HL-60 (cell line): ENCODE results near the gene PBX1.

ENCODE experiments used
- DNase-seq, 2 experiments: peaks; one replicate each; pipeline ENCODE4 v3.0.0-alpha.2; 2010 to 2020; ENCODE audit warnings: low read depth in 1 of 2, low spot score in 1 of 2
- H3K27ac ChIP-seq: fragments of 250-450 bp; sonication (Bioruptor Pico); replicated peaks from 2 replicates; pipeline ENCODE4 v1.5.1; 2020; ENCODE audit warnings: mild to moderate bottlenecking, moderate library complexity
- H3K27me3 ChIP-seq: fragments of 250-450 bp; sonication (Bioruptor Pico); 2 replicates; pipeline ENCODE4 v1.5.1; 2021; ENCODE audit warnings: mild to moderate bottlenecking, moderate library complexity; ENCODE audit not compliant: insufficient read depth, poor library complexity, severe bottlenecking
- H3K4me3 ChIP-seq: replicated peaks from 2 replicates; pipeline ENCODE4 v1.5.1; 2011; ENCODE audit warnings: mild to moderate bottlenecking, control low read depth, low read length; ENCODE audit not compliant: insufficient read depth
- GABPA ChIP-seq: IDR thresholded peaks from 2 replicates; pipeline ENCODE4 v1.6.1; 2012; ENCODE audit warnings: low read depth
- POLR2AphosphoS5 ChIP-seq: IDR thresholded peaks from 2 replicates; pipeline ENCODE4 v1.6.1; 2012; ENCODE audit warnings: low read depth
- SPI1 ChIP-seq: IDR thresholded peaks from 2 replicates; pipeline ENCODE4 v1.6.1; 2012; ENCODE audit warnings: low read depth, mild to moderate bottlenecking, borderline replicate concordance
- TF ChIP-seq, protein P1 (sequence below): IDR thresholded peaks from one replicate; pipeline ENCODE4 v1.5.1; 2011; ENCODE audit warnings: low read length, control low read depth, inconsistent platforms; ENCODE audit not compliant: insufficient read depth
- TF ChIP-seq, protein P2 (sequence below): IDR thresholded peaks from 2 replicates; pipeline ENCODE4 v1.6.1; 2012; ENCODE audit warnings: low read depth; ENCODE audit not compliant: insufficient replicate concordance

PBX1 gene

DNA sequence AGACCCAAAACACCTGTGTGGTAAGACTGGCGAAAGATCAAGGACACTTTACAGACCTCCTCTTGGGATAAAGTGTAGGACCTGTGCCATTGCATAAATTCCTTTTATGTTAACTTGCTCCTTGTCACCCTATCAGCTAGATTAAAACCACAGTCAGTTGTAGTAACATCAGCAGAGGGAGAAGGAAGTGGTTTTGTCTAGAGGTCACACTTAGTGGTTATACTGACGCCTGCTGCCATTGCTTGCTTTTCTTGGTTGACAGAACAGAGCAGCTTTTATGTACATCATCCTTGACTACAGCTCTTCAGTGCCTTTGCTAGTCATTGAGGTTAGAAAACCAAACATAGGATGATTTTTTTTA, 101.4 kb downstream of the PBX1 start:
- peak in 1 of 2 experiments; percentile 58 for DNase-seq
- H3K4me3 ChIP-seq: no peak overlapping the region

DNA sequence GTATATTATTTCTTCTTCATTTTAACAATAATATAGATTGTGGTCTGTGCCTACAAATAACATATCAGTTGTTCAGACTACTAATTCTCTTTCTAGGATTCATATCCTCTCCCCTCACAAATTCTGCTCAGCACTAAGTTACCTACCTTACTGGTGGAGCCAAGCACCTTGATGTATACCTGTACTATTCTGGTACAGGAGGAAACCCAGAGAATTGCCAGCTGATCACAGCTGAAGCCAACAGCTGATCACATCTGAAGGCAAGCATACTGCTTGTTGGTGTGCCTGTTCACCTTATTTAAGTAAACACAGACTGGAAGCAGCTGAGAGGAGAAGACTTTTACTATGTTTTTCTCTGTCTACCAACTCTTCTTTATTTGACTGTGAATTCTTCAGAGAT, 101.8 kb downstream of the PBX1 start:
- Histone ChIP-seq H3K27me3 (no peaks in the 10 kb centered on the region), H3K27ac (no peak overlapping the region), H3K4me3 (no peak overlapping the region)
- no peak for DNase-seq
- TF ChIP-seq POLR2AphosphoS5 (no peak), GABPA (no peak), SPI1 (no peak)
- TF ChIP-seq, protein P1, sequence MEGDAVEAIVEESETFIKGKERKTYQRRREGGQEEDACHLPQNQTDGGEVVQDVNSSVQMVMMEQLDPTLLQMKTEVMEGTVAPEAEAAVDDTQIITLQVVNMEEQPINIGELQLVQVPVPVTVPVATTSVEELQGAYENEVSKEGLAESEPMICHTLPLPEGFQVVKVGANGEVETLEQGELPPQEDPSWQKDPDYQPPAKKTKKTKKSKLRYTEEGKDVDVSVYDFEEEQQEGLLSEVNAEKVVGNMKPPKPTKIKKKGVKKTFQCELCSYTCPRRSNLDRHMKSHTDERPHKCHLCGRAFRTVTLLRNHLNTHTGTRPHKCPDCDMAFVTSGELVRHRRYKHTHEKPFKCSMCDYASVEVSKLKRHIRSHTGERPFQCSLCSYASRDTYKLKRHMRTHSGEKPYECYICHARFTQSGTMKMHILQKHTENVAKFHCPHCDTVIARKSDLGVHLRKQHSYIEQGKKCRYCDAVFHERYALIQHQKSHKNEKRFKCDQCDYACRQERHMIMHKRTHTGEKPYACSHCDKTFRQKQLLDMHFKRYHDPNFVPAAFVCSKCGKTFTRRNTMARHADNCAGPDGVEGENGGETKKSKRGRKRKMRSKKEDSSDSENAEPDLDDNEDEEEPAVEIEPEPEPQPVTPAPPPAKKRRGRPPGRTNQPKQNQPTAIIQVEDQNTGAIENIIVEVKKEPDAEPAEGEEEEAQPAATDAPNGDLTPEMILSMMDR: no peak
- TF ChIP-seq, protein P2, sequence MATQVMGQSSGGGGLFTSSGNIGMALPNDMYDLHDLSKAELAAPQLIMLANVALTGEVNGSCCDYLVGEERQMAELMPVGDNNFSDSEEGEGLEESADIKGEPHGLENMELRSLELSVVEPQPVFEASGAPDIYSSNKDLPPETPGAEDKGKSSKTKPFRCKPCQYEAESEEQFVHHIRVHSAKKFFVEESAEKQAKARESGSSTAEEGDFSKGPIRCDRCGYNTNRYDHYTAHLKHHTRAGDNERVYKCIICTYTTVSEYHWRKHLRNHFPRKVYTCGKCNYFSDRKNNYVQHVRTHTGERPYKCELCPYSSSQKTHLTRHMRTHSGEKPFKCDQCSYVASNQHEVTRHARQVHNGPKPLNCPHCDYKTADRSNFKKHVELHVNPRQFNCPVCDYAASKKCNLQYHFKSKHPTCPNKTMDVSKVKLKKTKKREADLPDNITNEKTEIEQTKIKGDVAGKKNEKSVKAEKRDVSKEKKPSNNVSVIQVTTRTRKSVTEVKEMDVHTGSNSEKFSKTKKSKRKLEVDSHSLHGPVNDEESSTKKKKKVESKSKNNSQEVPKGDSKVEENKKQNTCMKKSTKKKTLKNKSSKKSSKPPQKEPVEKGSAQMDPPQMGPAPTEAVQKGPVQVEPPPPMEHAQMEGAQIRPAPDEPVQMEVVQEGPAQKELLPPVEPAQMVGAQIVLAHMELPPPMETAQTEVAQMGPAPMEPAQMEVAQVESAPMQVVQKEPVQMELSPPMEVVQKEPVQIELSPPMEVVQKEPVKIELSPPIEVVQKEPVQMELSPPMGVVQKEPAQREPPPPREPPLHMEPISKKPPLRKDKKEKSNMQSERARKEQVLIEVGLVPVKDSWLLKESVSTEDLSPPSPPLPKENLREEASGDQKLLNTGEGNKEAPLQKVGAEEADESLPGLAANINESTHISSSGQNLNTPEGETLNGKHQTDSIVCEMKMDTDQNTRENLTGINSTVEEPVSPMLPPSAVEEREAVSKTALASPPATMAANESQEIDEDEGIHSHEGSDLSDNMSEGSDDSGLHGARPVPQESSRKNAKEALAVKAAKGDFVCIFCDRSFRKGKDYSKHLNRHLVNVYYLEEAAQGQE: no peak

More for the DNA sequence above, 101.4 kb downstream of the PBX1 start:
- Histone ChIP-seq H3K27me3 (no peaks in the 10 kb centered on the region), H3K27ac (no peak overlapping the region)
- TF ChIP-seq POLR2AphosphoS5 (peak; percentile 61), SPI1 (peak; percentile 72; the same call in 1 of the 2 replicates), GABPA (no peak)

DNA sequence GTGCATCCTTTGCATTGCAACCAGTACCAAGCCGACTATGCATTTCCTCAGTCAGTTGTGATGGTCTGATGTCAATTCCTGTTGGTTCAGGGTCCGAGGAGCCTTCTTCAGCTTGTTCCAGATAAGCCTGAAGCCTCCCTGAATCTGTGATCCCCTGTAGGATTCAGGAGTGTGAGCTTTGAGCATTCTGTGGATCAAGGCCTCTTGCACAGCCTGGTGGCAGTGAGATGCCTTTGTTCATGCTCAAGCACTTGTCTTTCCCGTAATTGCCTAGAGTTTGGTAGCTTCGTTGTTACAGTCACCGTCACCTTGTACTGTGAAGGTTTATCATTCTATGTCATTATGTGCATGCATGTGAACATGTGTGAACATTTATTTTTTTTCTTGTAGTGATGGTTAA, 103.5 kb downstream of the PBX1 start:
- TF ChIP-seq, protein P2: no peak
- TF ChIP-seq SPI1: no peak
- no peak for TF ChIP-seq POLR2AphosphoS5
- no peak for TF ChIP-seq GABPA
- DNase-seq: no peak
- no peak overlapping the region for H3K27ac ChIP-seq
- no peaks in the 10 kb centered on the region for H3K27me3 ChIP-seq
- H3K4me3 ChIP-seq: no peak overlapping the region

DNA sequence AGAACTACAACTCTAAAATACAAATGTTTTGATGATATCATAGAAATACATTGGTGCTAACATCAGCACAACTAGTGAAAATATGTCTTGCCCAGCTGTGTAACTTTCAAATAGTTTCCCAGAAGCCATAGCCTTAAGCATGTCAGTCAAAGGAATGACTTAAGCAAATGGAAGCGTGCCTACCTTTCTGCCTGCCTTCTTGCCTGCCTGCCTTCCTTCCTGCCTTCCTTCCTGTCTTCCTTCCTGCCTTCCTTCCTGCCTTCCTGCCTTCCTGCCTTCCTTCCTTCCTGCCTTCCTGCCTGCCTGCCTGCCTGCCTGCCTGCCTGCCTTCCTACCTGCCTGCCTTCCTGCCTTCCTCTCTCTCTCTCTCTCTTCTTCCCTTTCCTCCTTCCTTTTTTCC, 104.0 kb downstream of the PBX1 start:
- Histone ChIP-seq H3K27ac (no peak overlapping the region), H3K27me3 (no peaks in the 10 kb centered on the region), H3K4me3 (no peak overlapping the region)
- TF ChIP-seq GABPA (no peak), POLR2AphosphoS5 (no peak), SPI1 (no peak)
- TF ChIP-seq, protein P1: no peak
- TF ChIP-seq, protein P2: no peak
- no peak for DNase-seq
